Esophagus squamous epithelium (tissue), 4 donors: Measurements from ENCODE around the gene FAM174B.

ENCODE experiments used
- POLR2A ChIP-seq, 4 donors: fragments of 450-650 bp; IDR thresholded peaks; one replicate each; pipeline ENCODE4 v1.6.1; 2017; ENCODE audit warnings: antibody characterized with exemption in 4 of 4, mild to moderate bottlenecking in 4 of 4, moderate library complexity in 3 of 4
- TF ChIP-seq, protein P1 (sequence below), 6 experiments: fragments of 450-650 bp in 4 of 6; fragments of 200-600 bp in 2 of 6; sonication (generic) in 2 of 6; IDR thresholded peaks; one replicate each; pipeline ENCODE4 v1.5.1; 2016 to 2019; ENCODE audit warnings: antibody characterized with exemption in 6 of 6, mild to moderate bottlenecking in 4 of 6, moderate library complexity in 4 of 6

DNA sequence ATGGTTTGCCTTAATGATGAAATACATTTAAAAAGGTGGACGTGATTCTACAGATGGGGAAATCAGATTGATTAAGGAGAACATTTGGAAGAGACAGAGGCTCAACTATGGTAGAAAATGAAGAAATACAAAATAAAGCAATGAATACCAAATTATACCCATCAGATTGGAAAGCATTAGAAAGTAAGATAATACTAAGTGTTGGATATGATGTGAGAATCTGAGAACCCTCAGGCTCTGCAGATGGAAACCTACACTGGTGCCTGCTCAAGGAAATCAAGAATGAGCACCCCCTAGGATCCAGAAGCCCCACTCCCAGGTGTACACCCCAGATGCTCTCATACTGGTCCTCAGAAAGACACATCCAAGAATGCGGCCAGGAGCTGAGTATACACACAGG lies 4.6 kb downstream of the FAM174B start:
- no peak for TF ChIP-seq POLR2A (IDR thresholded peaks at IDR 0.05)
- TF ChIP-seq, protein P1, sequence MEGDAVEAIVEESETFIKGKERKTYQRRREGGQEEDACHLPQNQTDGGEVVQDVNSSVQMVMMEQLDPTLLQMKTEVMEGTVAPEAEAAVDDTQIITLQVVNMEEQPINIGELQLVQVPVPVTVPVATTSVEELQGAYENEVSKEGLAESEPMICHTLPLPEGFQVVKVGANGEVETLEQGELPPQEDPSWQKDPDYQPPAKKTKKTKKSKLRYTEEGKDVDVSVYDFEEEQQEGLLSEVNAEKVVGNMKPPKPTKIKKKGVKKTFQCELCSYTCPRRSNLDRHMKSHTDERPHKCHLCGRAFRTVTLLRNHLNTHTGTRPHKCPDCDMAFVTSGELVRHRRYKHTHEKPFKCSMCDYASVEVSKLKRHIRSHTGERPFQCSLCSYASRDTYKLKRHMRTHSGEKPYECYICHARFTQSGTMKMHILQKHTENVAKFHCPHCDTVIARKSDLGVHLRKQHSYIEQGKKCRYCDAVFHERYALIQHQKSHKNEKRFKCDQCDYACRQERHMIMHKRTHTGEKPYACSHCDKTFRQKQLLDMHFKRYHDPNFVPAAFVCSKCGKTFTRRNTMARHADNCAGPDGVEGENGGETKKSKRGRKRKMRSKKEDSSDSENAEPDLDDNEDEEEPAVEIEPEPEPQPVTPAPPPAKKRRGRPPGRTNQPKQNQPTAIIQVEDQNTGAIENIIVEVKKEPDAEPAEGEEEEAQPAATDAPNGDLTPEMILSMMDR (IDR thresholded peaks at IDR 0.05) = no peak
